Measurements from ENCODE around the gene MYO1C.
"Not testable (repeated sequence)": the region's sequence is repeated elsewhere in the genome, so short reads cannot be mapped to it uniquely, and the experiment has no call there.

DNA sequence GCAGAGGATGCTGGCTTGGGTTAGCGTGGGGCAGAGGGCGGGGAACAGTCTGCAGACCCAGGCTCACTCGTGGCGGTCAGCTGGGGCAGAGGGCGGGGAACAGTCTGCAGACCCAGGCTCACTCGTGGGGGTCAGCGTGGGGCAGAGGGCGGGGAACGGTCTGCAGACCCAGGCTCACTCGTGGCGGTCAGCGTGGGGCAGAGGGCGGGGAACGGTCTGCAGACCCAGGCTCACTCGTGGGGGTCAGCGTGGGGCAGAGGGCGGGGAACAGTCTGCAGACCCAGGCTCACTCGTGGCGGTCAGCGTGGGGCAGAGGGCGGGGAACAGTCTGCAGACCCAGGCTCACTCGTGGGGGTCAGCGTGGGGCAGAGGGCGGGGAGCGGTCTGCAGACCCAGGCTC is 16.2 kb upstream of the MYO1C start:
- not testable (repeated sequence) for TF ChIP-seq POLR2A, POLR2AphosphoS5, EP300 (IDR thresholded peaks at IDR 0.05)
- TF ChIP-seq, protein P1, sequence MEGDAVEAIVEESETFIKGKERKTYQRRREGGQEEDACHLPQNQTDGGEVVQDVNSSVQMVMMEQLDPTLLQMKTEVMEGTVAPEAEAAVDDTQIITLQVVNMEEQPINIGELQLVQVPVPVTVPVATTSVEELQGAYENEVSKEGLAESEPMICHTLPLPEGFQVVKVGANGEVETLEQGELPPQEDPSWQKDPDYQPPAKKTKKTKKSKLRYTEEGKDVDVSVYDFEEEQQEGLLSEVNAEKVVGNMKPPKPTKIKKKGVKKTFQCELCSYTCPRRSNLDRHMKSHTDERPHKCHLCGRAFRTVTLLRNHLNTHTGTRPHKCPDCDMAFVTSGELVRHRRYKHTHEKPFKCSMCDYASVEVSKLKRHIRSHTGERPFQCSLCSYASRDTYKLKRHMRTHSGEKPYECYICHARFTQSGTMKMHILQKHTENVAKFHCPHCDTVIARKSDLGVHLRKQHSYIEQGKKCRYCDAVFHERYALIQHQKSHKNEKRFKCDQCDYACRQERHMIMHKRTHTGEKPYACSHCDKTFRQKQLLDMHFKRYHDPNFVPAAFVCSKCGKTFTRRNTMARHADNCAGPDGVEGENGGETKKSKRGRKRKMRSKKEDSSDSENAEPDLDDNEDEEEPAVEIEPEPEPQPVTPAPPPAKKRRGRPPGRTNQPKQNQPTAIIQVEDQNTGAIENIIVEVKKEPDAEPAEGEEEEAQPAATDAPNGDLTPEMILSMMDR (IDR thresholded peaks at IDR 0.05) = not testable (repeated sequence)
